Cardiac fibroblast (primary cell): ENCODE data around the gene C1orf122.

Experiments used
- DNase-seq, 2 donors: peaks; one replicate each; pipeline versions ENCODE4 v3.0.0 to v3.0.0-alpha.2; 2010; ENCODE audit warnings: low read depth in 2 of 2
- H3K4me3 ChIP-seq, 2 donors: replicated peaks in 1 of 2; 1 replicate in 1 of 2; 2 replicates in 1 of 2; pipeline ENCODE4 v1.5.1; 2011; ENCODE audit warnings: low read depth in 2 of 2, low read length in 2 of 2, mild to moderate bottlenecking in 2 of 2, moderate library complexity in 1 of 2
- CTCF ChIP-seq: IDR thresholded peaks from one replicate; pipeline ENCODE4 v1.5.1; 2011; ENCODE audit warnings: low read depth, mild to moderate bottlenecking, low read length, inconsistent platforms

C1orf122 gene

GRCh38 chr1:37851782-37852210 lies 44.2 kb downstream of the C1orf122 start:
- peak; percentile 28 to 54 for DNase-seq

GRCh38 chr1:37853157-37853556 lies 45.6 kb downstream of the C1orf122 start:
- TF ChIP-seq CTCF = no peak
- no peak for DNase-seq
- H3K4me3 ChIP-seq = no peak overlapping the region

More at GRCh38 chr1:37851782-37852210, 44.2 kb downstream of the C1orf122 start:
- H3K4me3 ChIP-seq = no peak overlapping the region
- TF ChIP-seq CTCF = no peak

- DNase-seq = no peak
- no peak overlapping the region for H3K4me3 ChIP-seq
Observed at GRCh38 chr1:37854406-37854805, 46.8 kb downstream of the C1orf122 start.

More at GRCh38 chr1:37854406-37854805, 46.8 kb downstream of the C1orf122 start:
- TF ChIP-seq CTCF = no peak
